Caki2 (cell line): ENCODE measurements around the gene MAD1L1. TPM values are rescaled to one million over a fixed set of nuclear protein-coding genes. Genes with fewer than 3 reads are reported as not detected.
"Not testable (repeated sequence)": the region's sequence is repeated elsewhere in the genome, so short reads cannot be mapped to it uniquely, and the experiment has no call there.

Experiments
- DNase-seq: peaks from one replicate; pipeline ENCODE4 v3.0.0-alpha.2; 2015; ENCODE audit warnings: low read depth
- in situ Hi-C: cut with HindIII; loops from 2 replicates; pipeline ENCODE4 v1.10.0; 2016; ENCODE audit warnings: low sequenced_read_pairs, low pct_unique_long_range_greater_than_20kb, mixed read lengths
- total RNA-seq: library from RNA; depleted of rRNA; stranded (reverse); fragments of >200 nt; shearing (Covaris generic); gene quantifications from 2 replicates; pipeline ENCODE4 v1.2.3, GENCODE V29; 2014; ENCODE audit warnings: low replicate concordance

Gene MAD1L1
- total RNA-seq, 1 experiment from 2014 or later = 123 TPM

DNA sequence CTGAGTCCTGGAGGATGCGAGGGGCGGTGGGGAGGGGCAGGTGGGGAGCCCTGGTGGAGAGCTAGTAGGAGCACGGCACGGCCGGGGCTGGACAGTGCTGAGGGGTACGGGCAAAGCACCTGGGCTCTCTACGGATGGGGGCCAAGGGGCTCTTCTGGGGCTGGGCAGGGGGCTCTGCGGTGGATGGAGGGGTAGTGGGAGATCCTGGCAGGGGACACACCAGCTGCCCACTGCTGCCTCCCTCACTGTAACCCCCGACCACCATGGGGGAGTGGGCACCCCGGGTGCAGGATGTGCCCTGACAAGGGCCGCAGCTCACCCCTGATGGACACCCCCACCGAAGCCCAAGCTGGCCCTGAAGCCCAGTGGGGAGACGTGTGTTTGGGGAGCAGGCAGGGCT is 359.3 kb downstream of the MAD1L1 start:
- no peak for DNase-seq
- in situ Hi-C loops = no loop called here

DNA sequence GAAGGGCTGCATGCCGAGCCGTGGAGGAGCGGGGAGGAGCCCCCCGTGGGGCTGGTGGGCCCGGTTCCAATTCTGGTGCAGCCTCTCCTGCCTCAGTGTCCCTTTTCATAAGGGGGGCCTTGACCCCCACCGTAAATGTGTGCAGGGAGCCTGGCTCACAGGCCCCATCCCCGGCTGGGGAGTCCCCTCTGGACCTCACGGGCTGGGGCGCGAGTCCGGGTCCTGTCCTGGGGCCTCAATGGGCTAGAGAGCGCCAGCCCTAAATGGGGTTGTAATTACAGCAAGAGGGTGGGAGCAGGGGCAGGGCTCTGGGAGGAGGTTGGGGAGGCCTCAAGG is 359.7 kb downstream of the MAD1L1 start:
- no peak for DNase-seq
- in situ Hi-C loops = no loop called here

DNA sequence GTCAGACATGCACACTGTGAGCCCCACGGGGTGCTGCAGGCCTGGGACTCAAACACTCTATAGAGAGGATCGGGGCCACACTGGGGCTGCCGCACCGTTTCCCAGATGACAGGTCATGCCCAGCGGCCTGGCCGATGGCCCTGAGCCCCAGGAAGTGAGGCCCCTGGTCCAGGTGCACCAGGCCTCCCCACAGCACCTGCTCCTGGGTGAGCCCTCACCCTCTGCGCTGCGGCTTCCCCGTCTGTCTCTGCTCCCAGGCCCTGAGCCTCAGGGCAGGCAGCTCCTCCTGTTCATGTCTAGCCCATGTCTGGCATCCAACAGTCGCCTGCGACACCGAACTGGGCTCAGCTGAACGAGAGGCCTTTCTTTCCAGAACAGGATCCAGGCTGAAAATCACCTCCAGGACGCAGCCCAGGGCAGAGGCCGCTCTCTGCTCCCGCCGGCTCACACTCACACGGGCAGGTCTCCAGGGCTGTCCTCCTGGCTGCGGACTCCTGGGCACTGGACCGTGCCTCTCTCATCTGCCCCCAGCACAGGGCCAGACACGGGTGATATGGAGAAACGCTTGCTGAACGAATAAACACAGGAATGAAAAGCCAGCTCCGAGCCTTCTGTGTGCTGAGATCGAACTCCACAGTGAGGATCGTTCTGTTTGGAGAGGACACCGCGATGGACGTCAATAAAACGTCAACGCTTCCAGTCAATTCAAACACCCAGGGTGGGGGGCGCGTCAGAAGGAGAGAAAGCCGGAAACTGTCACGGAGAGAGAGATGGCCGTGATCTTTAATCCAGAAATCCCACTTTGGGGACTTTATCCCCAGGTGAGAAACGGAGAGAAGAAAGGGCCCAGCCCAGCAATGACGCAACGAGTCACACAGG is 360.3 kb downstream of the MAD1L1 start:
- in situ Hi-C loops = no loop called here
- DNase-seq = no peak

DNA sequence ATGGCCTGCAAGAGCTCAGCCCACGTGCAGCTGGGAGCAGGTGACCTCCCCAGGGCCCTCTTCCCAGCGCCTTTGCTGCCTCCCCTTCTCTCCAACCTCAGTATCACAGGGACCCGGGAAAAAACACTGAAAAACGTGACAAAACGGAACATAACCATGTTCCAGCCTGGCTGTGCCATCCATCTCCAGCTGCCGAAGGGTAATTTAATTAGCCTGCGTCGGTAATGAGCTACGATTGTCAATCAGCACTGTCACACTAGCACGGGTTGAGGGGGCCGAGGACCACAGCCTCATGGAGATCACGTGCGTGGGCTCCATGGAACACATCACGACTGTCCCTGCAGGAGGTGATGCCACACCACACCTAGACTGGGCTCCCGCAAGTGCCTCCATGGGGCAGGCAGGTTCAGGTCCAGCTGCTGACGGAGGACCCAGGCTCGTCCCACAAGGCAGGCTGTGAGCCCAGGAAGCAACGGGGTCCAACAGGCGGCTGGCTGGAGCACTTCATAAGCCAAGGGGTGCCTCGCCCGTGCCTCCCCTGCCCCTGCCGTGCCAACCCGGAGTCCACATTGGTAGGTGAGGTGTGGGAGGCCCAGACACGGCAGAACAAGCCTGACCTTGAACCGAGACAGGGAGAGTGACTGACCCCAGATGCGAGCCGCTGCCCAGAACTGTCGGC is 363.2 kb downstream of the MAD1L1 start:
- no peak for DNase-seq
- in situ Hi-C loops = no loop called here

DNA sequence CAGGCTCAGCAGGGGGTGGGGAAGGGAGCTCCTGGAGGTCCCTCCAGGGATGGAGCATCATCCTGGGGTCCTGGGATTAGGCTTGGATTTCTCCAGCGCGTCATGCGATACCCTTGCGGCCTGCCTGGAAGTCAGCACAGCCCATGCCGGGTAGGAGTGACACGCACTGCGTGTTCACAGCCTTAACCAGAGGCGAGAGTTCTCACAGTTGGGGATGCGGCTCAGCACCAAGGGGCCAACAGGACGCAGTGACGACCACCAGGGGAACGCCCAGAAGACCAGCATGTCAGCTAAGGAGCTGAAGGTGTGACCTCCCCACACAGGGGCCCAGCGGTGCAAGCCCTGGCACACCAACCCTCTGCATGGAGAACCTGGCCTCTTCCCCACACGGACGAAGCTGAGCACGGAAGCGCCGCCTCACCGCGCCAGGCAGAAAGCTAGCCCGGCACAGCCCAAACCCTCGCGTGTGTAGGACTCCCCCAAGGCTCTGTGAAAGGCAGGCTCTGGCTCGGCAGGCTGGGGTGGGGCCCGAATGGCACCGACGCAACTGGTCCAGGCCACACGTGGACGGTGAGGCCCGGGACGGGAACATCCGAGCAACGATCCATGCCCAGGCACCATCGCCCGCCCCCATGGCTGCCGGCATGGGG is 364.1 kb downstream of the MAD1L1 start:
- in situ Hi-C loops = no loop called here
- DNase-seq = no peak

DNA sequence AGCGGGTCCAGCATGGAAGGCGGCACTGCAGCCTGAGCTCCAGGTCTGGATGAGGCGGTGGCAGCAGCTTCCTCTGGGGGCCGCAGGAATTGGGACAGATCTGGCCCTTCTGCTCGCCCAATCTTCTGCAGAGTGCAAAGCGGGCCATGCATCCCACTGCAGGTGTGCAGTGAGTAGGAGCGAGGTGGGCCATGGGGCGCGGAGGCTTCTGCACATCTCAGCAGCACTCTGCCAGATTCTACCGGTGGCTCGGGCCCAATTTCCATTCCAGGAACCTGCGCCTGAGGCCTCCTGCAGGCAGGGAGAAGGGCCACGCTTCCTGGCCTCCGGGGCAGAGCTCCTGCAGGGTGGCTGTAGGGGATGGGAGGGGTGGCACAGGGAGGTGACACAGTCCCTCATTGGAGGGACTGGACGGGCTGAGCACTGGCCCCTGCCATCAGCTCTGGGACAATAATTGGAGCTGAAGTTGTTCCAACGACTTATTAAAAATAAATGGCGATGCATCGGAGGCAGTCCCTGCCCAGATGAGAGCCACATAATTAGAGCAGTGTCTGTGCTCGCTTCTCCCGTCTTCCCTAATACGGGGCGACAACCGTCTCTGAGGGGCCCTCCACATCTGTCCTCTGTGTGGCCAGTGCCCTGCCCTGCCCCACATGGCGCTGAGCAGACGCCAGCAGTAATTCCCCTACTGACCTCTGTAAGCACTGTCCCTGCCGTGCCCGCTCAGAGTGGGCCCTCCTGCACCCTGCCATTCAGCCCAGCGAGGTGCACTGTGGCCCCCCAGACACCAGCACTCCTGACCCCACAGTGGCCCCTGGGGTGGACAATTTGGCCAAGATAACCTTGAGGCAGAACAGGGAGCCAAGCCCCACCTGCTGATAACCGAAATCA is 365.1 kb downstream of the MAD1L1 start:
- in situ Hi-C loops = no loop called here
- DNase-seq = no peak

DNA sequence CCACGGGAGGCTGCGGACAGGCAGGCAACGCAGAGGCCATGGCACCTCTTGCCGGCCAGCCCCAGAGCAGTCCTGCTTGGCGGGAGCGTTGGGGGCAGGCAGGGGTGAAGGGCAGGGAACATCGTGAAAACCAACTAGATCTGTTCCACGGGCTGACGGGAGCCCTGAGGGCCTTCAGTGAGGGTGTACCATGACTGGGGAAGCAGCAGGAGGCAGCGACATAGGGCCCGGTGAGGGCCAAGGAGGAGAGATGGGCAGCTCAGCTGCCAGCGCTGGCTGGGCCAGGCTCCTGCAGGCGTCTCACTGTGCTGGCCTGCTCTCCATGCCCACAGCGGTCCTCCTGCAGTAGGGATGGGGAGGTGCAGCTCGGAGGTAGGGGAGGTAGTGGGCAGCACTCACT is 366.1 kb downstream of the MAD1L1 start:
- in situ Hi-C loops = no loop called here
- no peak for DNase-seq

DNA sequence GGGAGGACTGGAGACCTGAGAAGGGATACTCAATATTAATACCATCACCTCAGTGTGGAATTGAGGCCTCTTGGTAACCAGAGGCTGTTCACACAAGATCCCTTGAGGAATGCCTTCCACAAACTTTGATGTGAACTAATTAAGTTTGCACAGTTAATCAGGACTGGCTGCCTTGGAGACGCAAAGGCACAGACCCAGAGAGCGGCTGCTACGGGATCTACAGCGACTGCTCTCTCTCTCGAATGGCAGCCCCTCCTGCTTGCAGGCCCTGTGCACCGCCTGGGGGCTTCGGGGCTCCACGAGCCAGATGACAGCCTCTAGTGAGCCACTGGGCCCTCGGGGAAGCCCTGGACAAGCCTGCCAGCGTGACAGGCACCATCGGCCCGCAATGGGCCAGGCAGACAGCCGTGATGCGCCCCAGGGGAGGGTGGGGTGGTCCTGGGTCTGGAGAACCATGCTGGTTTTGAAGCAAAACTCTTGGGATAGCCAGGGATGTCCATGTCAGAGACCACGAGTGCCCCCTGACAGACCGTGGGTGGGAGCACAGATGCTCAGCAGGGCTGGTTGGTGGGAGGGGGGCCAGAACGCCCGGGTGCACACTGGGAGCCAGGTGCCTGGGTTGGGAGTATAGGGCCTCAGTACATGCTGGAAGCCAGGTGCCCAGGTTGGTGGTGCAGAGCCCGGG is 367.0 kb downstream of the MAD1L1 start:
- no peak for DNase-seq
- in situ Hi-C loops = no loop called here

DNA sequence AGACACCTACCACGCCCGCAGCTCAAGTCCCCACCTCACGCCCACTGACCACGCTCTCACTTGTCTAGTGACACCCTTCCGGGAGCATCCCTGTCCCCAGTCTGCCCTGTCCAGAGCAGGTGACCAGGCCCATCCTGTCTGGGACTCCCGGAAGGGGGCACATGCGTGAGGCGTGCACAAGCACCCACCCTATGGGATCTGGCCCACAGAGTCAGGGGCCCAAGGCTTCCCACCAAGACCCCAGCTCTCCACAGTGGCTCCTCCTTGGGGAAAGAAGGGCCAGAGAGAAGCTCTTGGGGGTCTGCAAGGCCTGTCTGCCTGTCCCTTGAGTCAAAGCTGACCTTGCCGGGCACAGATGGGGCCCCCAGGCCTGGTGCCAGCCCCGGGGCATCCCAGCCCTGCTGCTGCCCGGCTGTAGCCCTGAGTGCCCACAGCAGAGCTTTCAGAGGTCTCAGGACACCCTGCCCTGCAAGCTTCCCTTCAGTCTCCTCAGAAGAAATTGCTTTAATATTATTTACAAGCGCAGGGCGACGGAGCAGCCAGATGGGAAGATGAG is 367.7 kb downstream of the MAD1L1 start:
- in situ Hi-C loops = no loop called here
- DNase-seq = no peak

DNA sequence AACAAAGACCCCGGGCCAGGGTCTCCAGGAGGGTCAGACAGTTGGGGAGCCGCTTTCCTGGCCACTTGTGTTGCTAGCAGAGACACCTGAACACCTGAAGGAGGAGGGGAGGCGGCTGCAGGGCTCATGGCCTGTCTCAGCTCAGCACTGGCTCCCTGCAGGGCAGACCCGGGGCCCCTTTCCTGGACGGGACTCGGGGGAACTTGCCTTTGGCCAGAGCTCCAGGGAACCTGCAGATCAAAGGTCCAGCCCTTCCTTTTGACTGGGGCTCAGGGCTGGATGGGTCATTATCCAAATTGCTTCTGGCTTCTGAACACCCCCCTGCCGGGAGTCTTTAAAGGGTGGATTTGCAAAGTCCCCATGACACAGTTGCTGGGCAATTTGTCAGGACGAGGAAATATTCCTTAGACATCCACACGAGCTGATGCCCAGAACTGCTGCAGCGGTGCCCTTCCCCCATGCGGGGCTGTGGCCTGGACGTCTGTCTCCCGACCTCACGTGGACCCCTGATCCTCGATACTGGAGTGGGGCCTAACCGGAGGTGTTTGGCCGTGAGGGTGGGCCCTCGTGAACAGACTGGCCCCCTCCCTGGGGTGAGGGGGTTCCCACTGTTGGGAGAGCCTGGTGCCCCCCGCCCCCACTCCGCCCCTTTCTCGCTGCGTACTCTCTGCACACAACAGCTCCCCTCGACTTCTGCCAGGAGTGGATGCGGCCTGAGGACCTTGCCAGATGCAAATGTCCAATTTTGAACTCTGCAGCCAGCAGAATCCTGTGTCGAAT is 368.4 kb downstream of the MAD1L1 start:
- no peak for DNase-seq
- in situ Hi-C loops = no loop called here

DNA sequence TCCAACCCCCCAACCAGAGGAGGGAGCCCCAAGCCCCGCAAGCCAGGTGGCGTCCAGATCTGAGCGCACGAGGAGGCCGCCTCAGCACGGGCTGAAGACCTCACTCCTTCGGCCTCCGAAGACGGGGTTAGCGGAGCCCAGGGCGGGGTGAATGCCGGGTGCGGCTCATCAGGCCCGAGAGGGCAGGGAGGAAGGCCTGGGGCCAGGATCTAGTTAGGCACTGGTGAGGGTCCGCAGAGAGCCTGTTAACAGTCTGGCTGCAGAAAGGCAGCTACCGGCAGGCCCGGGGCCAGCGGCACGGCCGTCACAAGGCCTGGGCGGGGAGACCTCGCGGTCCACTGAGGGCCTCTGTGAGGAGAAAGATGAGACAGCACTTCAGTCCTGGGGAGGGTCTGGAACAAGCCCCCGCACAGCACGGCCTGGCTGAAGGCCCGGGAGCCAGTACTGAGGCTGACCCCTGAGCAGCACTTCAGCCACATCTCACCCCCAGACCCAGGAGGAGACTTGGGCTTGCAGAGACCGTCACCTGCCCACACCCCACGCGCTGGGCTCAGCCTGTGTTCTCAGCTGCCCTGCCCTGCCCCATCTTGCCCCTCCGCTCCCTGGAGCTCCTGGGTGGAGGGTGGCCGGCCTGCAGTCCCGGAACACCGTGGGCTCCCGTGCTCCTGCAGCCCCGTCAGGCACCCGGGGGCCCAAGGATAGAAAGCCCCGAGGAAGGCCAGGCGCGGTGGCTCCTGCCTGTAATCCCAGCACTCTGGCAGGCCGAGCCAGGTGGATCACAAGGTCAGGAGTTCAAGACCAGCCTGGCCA is 369.4 kb downstream of the MAD1L1 start:
- no peak for DNase-seq
- in situ Hi-C loops = no loop called here

DNA sequence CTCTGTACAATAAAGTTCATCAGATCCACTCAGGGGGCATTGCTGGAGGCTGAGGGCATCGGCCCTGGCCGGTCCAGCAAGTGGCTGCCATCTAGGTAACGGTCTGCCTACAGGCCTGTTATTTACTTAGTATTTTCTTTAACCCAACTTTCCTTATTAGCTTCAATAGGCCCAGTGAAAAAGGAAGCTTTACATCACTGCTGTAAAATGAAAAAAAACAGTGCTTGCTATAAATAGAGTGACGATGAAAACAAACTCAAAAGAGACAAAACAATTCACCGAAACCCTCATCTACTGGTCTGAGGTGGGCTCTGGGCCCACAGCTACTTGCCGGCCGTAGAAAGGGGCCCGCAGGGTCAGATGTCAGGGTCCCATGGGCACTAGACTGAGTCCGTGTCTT is 370.2 kb downstream of the MAD1L1 start:
- DNase-seq = no peak
- in situ Hi-C loops = no loop called here

DNA sequence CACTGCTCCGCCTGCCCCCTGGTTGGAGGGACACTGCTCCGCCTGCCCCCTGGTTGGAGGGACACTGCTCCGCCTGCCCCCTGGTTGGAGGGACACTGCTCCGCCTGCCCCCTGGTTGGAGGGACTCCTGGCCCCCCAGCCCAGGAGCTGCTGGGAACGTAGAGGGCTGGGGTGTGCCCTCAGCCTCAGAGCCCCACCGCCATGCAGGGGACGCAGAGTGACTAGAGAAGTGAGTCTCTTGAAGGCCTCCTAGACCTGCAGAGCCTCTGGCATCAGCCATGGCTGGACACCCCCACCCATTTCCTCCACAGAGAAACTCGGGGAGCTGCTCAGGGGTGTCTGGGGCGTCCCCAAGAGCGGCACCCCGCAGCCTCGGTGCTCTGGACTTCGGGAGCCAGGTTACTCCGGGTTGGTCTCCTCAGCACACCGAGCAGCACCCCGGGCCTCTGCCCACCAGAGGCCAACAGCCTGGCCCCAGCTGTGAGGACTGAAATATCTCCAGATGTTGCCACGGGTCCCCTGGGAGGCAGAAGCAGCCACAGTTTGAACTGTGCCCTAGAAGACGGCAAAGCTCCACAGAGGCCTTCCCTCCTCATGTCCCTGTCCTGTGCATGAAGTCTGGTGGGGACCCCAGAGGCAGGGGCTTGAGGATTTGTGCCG is 370.8 kb downstream of the MAD1L1 start:
- in situ Hi-C loops = no loop called here
- DNase-seq = no peak

DNA sequence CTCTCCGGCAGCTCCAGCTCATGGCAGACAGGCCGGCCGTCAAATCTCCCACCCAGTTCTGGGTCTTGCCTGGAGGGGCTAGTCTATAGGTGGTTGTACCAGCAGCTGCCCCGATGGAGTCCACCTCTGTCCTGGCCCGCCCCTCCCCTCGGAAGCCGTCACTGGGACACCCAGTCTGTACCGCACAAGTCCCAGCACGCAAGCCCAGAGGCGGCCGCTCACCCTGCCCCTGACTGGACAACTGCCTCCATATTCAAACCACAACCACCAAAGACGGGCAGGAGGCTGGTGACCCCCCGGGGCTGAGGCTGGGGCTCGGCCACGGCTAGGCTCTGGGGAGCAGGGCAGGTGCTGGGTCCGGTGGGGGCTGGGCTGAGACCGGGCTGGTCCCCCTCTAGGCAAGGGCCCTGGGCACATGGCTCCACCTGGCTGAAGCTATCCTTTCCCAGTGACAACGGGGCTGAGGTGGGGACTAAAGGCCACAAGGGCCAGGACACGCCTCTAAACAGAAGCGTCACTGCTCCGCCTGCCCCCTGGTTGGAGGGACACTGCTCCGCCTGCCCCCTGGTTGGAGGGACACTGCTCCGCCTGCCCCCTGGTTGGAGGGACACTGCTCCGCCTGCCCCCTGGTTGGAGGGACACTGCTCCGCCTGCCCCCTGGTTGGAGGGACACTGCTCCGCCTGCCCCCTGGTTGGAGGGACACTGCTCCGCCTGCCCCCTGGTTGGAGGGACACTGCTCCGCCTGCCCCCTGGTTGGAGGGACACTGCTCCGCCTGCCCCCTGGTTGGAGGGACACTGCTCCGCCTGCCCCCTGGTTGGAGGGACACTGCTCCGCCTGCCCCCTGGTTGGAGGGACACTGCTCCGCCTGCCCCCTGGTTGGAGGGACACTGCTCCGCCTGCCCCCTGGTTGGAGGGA is 371.6 kb downstream of the MAD1L1 start:
- in situ Hi-C loops = not testable (repeated sequence)

More for the DNA sequence above, 371.6 kb downstream of the MAD1L1 start:
- DNase-seq = not testable (repeated sequence)
